GM12878 (cell line): Measurements from ENCODE around the gene KCNJ14. TPM values are rescaled to one million over a fixed set of nuclear protein-coding genes. Genes with fewer than 3 reads are reported as not detected.

Experiments
- ATAC-seq: fragments of 200-7000 bp; cut with Tn5 transposase; 3 replicates; pipeline ENCODE4 v1.9.1; 2020; ENCODE audit warnings: mild to moderate bottlenecking, moderate library complexity
- BruUV-seq: library from RNA; stranded (reverse); fragments of 400-500 nt; replicated peaks from 2 replicates; lab custom pipeline; 2021; lab: Mats Ljungman, UMichigan
- CTCF ChIA-PET: fragments of 300-600 bp; sonication (Branson Sonifier 250); formaldehyde crosslinking; extraction: SDS; loops from one replicate; lab custom pipeline; 2021; ENCODE audit warnings: inconsistent platforms; lab: Yijun Ruan, JAX
- POLR2A ChIA-PET: fragments of 350-600 bp; formaldehyde crosslinking; extraction: SDS; loops from one replicate; lab custom pipeline; 2021; ENCODE audit warnings: inconsistent platforms; lab: Charles Lee
- RAD21 ChIA-PET: fragments of 300-600 bp; sonication (Branson Sonifier 250); formaldehyde crosslinking; loops from one replicate; lab custom pipeline; 2023; ENCODE audit warnings: antibody characterized with exemption; ENCODE audit not compliant: unreplicated experiment; lab: Charles Lee
- SMC1A ChIA-PET: fragments of 300-600 bp; sonication (Branson Sonifier 250); formaldehyde crosslinking; loops from one replicate; lab custom pipeline; 2023; ENCODE audit not compliant: unreplicated experiment, uncharacterized antibody; lab: Charles Lee
- DNase-seq: peaks from one replicate; pipeline ENCODE4 v3.0.0-alpha.2; 2011; ENCODE audit warnings: low read depth, low spot score
- FAIRE-seq: peaks from 3 replicates; lab custom pipeline; 2011; peaks lifted over from hg19 to GRCh38; lab: Jason Lieb, UNC
- H2AFZ ChIP-seq: 2 replicates; pipeline ENCODE4 v1.6.0; 2011; ENCODE audit warnings: low read depth, low read length, control low read depth; ENCODE audit not compliant: control insufficient read depth
- H3K27ac ChIP-seq: 2 replicates; pipeline ENCODE4 v1.5.1; 2011; ENCODE audit warnings: control low read depth; ENCODE audit not compliant: control insufficient read depth, insufficient read depth
- H3K27me3 ChIP-seq, 2 experiments: replicated peaks in 1 of 2; 2 replicates each; pipeline versions ENCODE4 v1.6.0 to v1.6.1; 2011; ENCODE audit warnings: low read length in 1 of 2; ENCODE audit not compliant: control insufficient read depth in 2 of 2, insufficient read depth in 2 of 2
- H3K36me3 ChIP-seq, 2 experiments: 2 replicates each; pipeline ENCODE4 v1.5.1; 2011; ENCODE audit warnings: low read length in 1 of 2; ENCODE audit not compliant: control insufficient read depth in 2 of 2, insufficient read depth in 2 of 2
- H3K4me1 ChIP-seq: 2 replicates; pipeline ENCODE4 v1.6.1; 2011; ENCODE audit warnings: mild to moderate bottlenecking, low read length, moderate library complexity, mixed read lengths; ENCODE audit not compliant: control insufficient read depth, insufficient read depth
- H3K4me2 ChIP-seq: 2 replicates; pipeline ENCODE4 v1.6.0; 2011; ENCODE audit warnings: control low read depth; ENCODE audit not compliant: control insufficient read depth, insufficient read depth
- H3K4me3 ChIP-seq: fragments of 200-600 bp; sonication (generic); 2 replicates; pipeline ENCODE4 v1.5.1; 2016
- H3K79me2 ChIP-seq: 2 replicates; pipeline ENCODE4 v1.6.0; 2011; ENCODE audit warnings: low read length; ENCODE audit not compliant: control insufficient read depth, insufficient read depth
- H3K9ac ChIP-seq: 2 replicates; pipeline ENCODE4 v1.8.0; 2011; ENCODE audit warnings: low read length, control low read depth, mixed read lengths; ENCODE audit not compliant: control insufficient read depth, insufficient read depth
- H3K9me3 ChIP-seq: replicated peaks from 3 replicates; pipeline ENCODE4 v1.5.1; 2011; ENCODE audit warnings: mild to moderate bottlenecking, low read length; ENCODE audit not compliant: control insufficient read depth, insufficient read depth
- H4K20me1 ChIP-seq: 2 replicates; pipeline ENCODE4 v1.6.0; 2011; ENCODE audit not compliant: control insufficient read depth, insufficient read depth
- CREB1 ChIP-seq: IDR thresholded peaks from 2 replicates; pipeline ENCODE4 v1.6.1; 2012; ENCODE audit warnings: low read depth, mild to moderate bottlenecking, inconsistent platforms
- IRF4 ChIP-seq: IDR thresholded peaks from 2 replicates; pipeline ENCODE4 v1.6.1; 2011; ENCODE audit warnings: low read depth, low read length
- JUNB ChIP-seq: IDR thresholded peaks from 2 replicates; pipeline ENCODE4 v1.6.1; 2016; ENCODE audit warnings: antibody characterized with exemption, mild to moderate bottlenecking
- MEF2B ChIP-seq: fragments of 450-650 bp; IDR thresholded peaks from 2 replicates; pipeline ENCODE4 v1.6.1; 2018; ENCODE audit warnings: mild to moderate bottlenecking, moderate library complexity; ENCODE audit not compliant: partially characterized antibody, poor library complexity, severe bottlenecking
- NFYB ChIP-seq: IDR thresholded peaks from 2 replicates; pipeline ENCODE4 v1.6.1; 2011; ENCODE audit warnings: low read depth, mild to moderate bottlenecking, low read length, improper control_type of control experiment, moderate library complexity; ENCODE audit not compliant: insufficient read depth
- PAX8 ChIP-seq: fragments of 450-650 bp; IDR thresholded peaks from 2 replicates; pipeline ENCODE4 v1.6.1; 2017; ENCODE audit warnings: mild to moderate bottlenecking, moderate library complexity
- POLR2AphosphoS2 ChIP-seq: IDR thresholded peaks from 2 replicates; pipeline ENCODE4 v1.6.1; 2011; ENCODE audit warnings: low read depth, mild to moderate bottlenecking, low read length, improper control_type of control experiment, moderate library complexity
- SMAD1 ChIP-seq: fragments of 450-650 bp; IDR thresholded peaks from 2 replicates; pipeline ENCODE4 v1.6.1; 2018; ENCODE audit warnings: mild to moderate bottlenecking, low read depth; ENCODE audit not compliant: partially characterized antibody
- SMARCA5 ChIP-seq: fragments of 450-650 bp; IDR thresholded peaks from 2 replicates; pipeline ENCODE4 v1.6.1; 2017; ENCODE audit warnings: mild to moderate bottlenecking
- SP1 ChIP-seq: IDR thresholded peaks from one replicate; pipeline ENCODE4 v1.6.1; 2011; ENCODE audit warnings: low read depth, low read length
- SPI1 ChIP-seq: IDR thresholded peaks from 2 replicates; pipeline ENCODE4 v1.6.1; 2011; ENCODE audit warnings: low read depth, mild to moderate bottlenecking, low read length, moderate library complexity, borderline replicate concordance; ENCODE audit not compliant: insufficient read depth
- SUPT20H ChIP-seq: IDR thresholded peaks from 2 replicates; pipeline ENCODE4 v1.6.1; 2011; ENCODE audit warnings: low read depth, mild to moderate bottlenecking, low read length, moderate library complexity, borderline replicate concordance; ENCODE audit not compliant: control insufficient read depth
- TCF7 ChIP-seq: IDR thresholded peaks from 2 replicates; pipeline ENCODE4 v1.6.1; 2014; ENCODE audit warnings: antibody characterized with exemption, borderline replicate concordance
- YBX1 ChIP-seq: fragments of 450-650 bp; IDR thresholded peaks from 2 replicates; pipeline ENCODE4 v1.6.1; 2016; ENCODE audit warnings: antibody characterized with exemption
- ZNF207 ChIP-seq: fragments of 450-650 bp; IDR thresholded peaks from 2 replicates; pipeline ENCODE4 v1.6.1; 2014; ENCODE audit warnings: antibody characterized with exemption, mild to moderate bottlenecking, borderline replicate concordance
- WGBS: methylation state at CpG from one replicate; pipeline ENCODE4 v1.1.6; 2016; ENCODE audit warnings: low lambda C conversion rate; ENCODE audit not compliant: insufficient replicate concordance, insufficient coverage; ENCODE audit errors: missing lambda C conversion rate; 5-methylcytosine and 5-hydroxymethylcytosine counted together
- in situ Hi-C: fragments of 300-500 bp; cut with MboI; formaldehyde crosslinking; loops from 9 replicates; pipeline ENCODE4 v1.14.3; 2018; ENCODE audit warnings: mixed read lengths
- intact Hi-C: fragments of 100-400 bp; cut with micrococcal nuclease; formaldehyde crosslinking; loops from one replicate; pipeline ENCODE4 v1.14.2; 2022; ENCODE audit not compliant: unreplicated experiment
- polyA plus RNA-seq, 11 experiments: library from polyadenylated mRNA; depleted of rRNA in 4 of 11; unstranded in 6 of 11; stranded (reverse) in 5 of 11; fragments of >200 nt; fragmentation: Nextera tagmentation in 4 of 11; fragmentation: Illumina TruSeq in 1 of 11; extraction: Ambion mirVana in 4 of 11; extraction: Trizol in 1 of 11; gene quantifications; 1 replicate in 1 of 11; 2 replicates in 10 of 11; pipeline versions ENCODE4 v1.2.1 to v1.2.3, GENCODE V29; 2011 to 2016; ENCODE audit warnings: inconsistent platforms in 2 of 11, missing spikeins in 2 of 11, low read depth in 1 of 11
- total RNA-seq, 4 experiments: library from RNA; depleted of rRNA in 3 of 4; stranded (reverse); fragments of >200 nt in 3 of 4; fragmentation: Illumina TruSeq in 1 of 4; extraction: Trizol in 1 of 4; gene quantifications; 2 replicates each; pipeline versions ENCODE4 v1.2.1 to v1.2.3, GENCODE V29; 2013 to 2021
- TF ChIP-seq, protein P1 (sequence below): fragments of 450-650 bp; IDR thresholded peaks from 2 replicates; pipeline ENCODE4 v1.6.1; 2017; ENCODE audit warnings: mild to moderate bottlenecking
- TF ChIP-seq, protein P2 (sequence below): IDR thresholded peaks from 2 replicates; pipeline ENCODE4 v1.6.1; 2011; ENCODE audit warnings: low read depth, mild to moderate bottlenecking, low read length, moderate library complexity, borderline replicate concordance; ENCODE audit errors: extremely low read depth
- TF ChIP-seq, protein P3 (sequence below): IDR thresholded peaks from 2 replicates; pipeline ENCODE4 v1.6.1; 2012; ENCODE audit warnings: low read depth, low read length, improper control_type of control experiment

KCNJ14 gene
- total and polyA plus RNA-seq, 10 of the 15 experiments (the other 5 are each of a cell fraction or from before 2014, with no cell fraction given), result 0.24 to 1.4 (median 0.42) TPM

DNA sequence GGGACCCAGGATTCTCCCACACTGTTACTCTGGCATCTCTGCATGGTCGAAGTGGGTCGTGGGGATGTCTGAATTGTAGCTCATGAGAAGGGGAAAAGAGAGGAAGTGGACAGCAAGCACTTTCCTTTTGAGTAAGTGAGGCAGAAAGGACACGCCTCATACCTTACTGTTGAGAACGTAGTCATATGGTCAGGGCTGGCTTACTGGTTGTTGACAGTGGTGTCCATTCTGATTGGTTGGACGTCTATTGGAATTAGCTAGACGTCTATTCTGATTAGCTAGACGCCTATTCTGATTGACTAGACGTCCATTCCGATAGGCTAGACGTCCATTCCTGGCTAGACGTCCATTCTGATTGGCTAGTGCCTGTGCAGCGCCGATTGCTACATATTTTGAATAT, 49.5 kb upstream of the KCNJ14 start:
- peak; percentile 74 for TF ChIP-seq NFYB
- peak; percentile 63; the same call in 1 of the 2 replicates for TF ChIP-seq IRF4
- TF ChIP-seq, protein P1, sequence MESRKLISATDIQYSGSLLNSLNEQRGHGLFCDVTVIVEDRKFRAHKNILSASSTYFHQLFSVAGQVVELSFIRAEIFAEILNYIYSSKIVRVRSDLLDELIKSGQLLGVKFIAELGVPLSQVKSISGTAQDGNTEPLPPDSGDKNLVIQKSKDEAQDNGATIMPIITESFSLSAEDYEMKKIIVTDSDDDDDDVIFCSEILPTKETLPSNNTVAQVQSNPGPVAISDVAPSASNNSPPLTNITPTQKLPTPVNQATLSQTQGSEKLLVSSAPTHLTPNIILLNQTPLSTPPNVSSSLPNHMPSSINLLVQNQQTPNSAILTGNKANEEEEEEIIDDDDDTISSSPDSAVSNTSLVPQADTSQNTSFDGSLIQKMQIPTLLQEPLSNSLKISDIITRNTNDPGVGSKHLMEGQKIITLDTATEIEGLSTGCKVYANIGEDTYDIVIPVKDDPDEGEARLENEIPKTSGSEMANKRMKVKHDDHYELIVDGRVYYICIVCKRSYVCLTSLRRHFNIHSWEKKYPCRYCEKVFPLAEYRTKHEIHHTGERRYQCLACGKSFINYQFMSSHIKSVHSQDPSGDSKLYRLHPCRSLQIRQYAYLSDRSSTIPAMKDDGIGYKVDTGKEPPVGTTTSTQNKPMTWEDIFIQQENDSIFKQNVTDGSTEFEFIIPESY, result no peak
- no peak for TF ChIP-seq MEF2B
- TF ChIP-seq PAX8, result no peak
- TF ChIP-seq, protein P2, sequence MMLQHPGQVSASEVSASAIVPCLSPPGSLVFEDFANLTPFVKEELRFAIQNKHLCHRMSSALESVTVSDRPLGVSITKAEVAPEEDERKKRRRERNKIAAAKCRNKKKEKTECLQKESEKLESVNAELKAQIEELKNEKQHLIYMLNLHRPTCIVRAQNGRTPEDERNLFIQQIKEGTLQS, result no peak
- peak; percentile 56 for TF ChIP-seq SP1
- TF ChIP-seq SMAD1, result no peak
- peak; percentile 91 for TF ChIP-seq SPI1
- TF ChIP-seq YBX1, result no peak
- TF ChIP-seq TCF7, result no peak
- no peak for TF ChIP-seq SMARCA5
- TF ChIP-seq ZNF207, result no peak
- TF ChIP-seq POLR2AphosphoS2, result no peak
- no peak for TF ChIP-seq SUPT20H
- TF ChIP-seq, protein P3, sequence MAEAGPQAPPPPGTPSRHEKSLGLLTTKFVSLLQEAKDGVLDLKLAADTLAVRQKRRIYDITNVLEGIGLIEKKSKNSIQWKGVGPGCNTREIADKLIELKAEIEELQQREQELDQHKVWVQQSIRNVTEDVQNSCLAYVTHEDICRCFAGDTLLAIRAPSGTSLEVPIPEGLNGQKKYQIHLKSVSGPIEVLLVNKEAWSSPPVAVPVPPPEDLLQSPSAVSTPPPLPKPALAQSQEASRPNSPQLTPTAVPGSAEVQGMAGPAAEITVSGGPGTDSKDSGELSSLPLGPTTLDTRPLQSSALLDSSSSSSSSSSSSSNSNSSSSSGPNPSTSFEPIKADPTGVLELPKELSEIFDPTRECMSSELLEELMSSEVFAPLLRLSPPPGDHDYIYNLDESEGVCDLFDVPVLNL, result no peak
- peak; percentile 79 for TF ChIP-seq JUNB
- TF ChIP-seq CREB1, result 0 out of 2 replicates have a peak, but pooled peaks have one; percentile 17
- intact Hi-C loops, result no loop called here
- 49% methylated on average over 13 of the region's 13 CpGs for WGBS

More for the DNA sequence above, 49.5 kb upstream of the KCNJ14 start:
- Histone ChIP-seq H3K79me2 (no peaks in the 10 kb centered on the region), H3K9me3 (no peaks in the 10 kb centered on the region), H3K4me1 (peaks cover 3% of the 10 kb centered on the region; the same call in 1 of the 2 replicates), H3K27ac (no peak overlapping the region), H4K20me1 (no peaks in the 10 kb centered on the region), H3K9ac (no peak overlapping the region), H3K27me3 (no peaks in the 10 kb centered on the region), H3K4me3 (no peak overlapping the region), H2AFZ (peak overlapping the region; percentile 66), H3K4me2 (no peak overlapping the region), H3K36me3 (no peaks in the 10 kb centered on the region)
- ATAC-seq (peak; percentile 77), DNase-seq (no peak), FAIRE-seq (no peak)
- in situ Hi-C loops, result no loop called here
- ChIA-PET CTCF (interaction anchor here (0.8 to 2.1 kb wide), 5 partner anchors 14 to 82 kb away, joined by 3 to 12 read pairs (median 3); partner anchors contain the start of gene KDELR1), SMC1A (interaction anchor here (0.6 to 0.9 kb wide), 2 partner anchors 8 to 42 kb away, joined by 3 to 4 read pairs; partner anchors contain the start of gene TMEM143), RAD21 (interaction anchor here (0.5 kb wide), 1 partner anchor 1057 kb away, joined by 5 read pairs; the partner anchor contains the start of gene DHX34), POLR2A (interaction anchor here (0.6 kb wide), 1 partner anchor 1201 kb away, joined by 4 read pairs; no protein-coding TSS in a partner anchor)
- BruUV-seq, result no TSS peak
